HG03521 (cell line): ENCODE results near the gene MON1A.
"Not testable (repeated sequence)": the region's sequence is repeated elsewhere in the genome, so short reads cannot be mapped to it uniquely, and the experiment has no call there.

Source experiments
- ATAC-seq: cut with Tn5 transposase; IDR thresholded peaks from one replicate; pipeline ENCODE4 v1.9.1; 2021; ENCODE audit warnings: mild to moderate bottlenecking, moderate library complexity; ENCODE audit not compliant: unreplicated experiment

The MON1A gene, protein sequence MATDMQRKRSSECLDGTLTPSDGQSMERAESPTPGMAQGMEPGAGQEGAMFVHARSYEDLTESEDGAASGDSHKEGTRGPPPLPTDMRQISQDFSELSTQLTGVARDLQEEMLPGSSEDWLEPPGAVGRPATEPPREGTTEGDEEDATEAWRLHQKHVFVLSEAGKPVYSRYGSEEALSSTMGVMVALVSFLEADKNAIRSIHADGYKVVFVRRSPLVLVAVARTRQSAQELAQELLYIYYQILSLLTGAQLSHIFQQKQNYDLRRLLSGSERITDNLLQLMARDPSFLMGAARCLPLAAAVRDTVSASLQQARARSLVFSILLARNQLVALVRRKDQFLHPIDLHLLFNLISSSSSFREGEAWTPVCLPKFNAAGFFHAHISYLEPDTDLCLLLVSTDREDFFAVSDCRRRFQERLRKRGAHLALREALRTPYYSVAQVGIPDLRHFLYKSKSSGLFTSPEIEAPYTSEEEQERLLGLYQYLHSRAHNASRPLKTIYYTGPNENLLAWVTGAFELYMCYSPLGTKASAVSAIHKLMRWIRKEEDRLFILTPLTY

DNA sequence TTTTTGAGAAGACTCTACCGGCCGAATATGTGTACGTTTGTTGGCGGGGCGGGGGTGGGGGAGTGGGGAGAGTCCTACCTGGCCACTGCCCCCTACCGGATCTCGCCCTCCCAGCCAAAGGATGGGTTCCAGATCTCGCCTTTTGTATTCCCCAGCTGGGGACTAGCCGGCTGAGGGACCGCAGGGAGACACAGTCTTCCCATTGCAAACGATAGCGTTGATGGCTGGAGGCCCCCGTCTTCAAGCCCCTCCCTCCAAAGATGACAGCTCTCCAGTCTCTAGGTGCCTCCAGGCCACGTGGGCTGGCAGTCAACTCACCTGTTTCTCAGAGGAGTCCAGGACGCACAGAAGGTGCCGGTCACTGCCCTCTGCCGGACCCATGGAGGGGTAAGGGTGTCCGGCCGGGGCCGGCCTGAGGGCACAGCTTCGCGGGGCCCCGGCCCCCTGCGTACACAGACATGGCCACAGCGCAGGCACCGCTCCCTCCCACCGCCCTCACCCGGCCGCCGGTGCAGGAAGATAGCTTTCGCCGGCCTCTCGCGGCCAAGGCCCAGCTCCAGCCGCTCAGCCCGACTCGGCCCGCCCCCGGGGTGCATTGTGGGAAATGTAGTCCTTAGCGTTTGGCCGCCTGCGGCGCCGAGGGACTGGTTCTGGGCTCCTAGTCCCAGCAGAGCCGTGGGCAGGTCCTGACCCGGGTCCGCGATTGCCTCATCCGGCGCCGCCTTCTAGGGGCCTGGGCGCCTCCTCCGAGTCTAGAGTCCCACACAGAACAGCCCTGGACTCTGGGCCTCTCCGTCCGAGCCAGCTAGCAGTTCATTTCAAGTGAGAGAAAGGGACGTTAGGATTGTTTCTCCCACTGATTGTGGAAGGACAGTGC is at the start of gene MON1A:
Gene MON1A (minus strand): TSS at position 521 of the 877 bp plus-strand sequence. CDS start 16,465 bp downstream, outside the sequence.
- ATAC-seq = peak; percentile 91

DNA sequence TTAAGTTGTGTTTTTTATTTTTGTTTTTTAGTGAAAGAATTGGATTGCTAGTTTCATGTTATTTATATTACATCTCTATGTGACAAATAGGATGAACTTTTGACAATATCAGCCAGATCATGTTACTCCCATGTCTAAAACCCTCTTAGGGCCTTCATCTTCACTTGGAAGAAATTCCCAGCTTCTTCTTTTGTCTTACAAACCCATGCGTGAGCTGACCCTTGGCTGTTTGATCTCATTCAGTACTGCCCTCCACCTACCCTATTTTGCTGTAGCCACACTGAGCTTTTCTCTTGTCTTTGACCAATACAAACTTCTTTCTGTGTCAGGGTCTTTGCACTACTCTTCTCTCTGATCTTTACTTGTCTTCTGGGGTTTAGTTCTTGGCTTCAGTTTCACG is 47.3 kb upstream of the MON1A start:
- no peak for ATAC-seq

DNA sequence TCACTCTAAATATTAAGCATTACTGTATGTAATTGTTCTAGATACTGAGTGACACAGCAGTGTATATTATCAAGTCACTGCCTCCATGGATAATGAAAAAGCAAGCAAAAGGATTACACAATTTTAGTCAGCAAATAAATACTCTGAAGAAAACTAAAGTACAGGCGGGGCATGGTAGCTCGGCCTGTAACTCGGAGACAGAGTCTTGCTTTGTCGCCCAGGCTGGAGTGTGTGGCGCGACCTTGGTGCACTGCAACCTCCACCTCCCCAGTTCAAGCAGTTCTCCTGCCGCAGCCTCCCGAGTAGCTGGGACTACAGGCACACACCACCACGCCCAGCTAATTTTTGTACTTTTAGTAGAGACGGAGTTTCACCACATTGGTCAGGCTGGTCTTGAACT is 43.0 kb upstream of the MON1A start:
- ATAC-seq = no peak

DNA sequence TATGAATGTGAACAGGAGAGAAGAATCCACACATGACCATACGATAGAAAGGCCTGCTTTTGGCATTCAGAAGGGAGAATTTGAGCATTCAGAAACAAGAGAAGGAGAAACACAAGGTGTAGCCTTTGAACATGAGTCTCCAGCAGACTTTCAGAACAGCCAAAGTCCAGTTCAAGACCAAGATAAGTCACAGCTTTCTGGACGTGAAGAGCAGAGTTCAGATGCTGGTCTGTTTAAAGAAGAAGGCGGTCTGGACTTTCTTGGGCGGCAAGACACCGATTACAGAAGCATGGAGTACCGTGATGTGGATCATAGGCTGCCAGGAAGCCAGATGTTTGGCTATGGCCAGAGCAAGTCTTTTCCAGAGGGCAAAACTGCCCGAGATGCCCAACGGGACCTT is 38.7 kb upstream of the MON1A start:
- ATAC-seq = no peak

DNA sequence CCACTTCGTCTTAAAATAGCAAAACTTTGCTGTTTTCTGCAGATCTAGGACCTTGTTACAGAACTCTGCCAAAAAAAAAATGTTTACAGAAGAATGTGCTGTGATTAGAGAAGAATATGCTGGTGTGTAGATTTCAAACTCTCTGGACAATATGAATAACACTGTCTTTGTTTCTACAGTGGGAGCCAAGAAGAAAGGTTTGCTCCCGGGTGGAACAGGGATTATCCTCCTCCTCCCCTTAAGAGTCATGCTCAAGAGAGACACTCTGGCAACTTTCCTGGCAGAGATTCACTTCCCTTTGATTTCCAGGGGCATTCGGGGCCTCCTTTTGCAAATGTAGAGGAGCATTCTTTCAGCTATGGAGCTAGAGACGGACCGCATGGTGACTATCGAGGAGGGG is 37.7 kb upstream of the MON1A start:
- ATAC-seq = no peak

DNA sequence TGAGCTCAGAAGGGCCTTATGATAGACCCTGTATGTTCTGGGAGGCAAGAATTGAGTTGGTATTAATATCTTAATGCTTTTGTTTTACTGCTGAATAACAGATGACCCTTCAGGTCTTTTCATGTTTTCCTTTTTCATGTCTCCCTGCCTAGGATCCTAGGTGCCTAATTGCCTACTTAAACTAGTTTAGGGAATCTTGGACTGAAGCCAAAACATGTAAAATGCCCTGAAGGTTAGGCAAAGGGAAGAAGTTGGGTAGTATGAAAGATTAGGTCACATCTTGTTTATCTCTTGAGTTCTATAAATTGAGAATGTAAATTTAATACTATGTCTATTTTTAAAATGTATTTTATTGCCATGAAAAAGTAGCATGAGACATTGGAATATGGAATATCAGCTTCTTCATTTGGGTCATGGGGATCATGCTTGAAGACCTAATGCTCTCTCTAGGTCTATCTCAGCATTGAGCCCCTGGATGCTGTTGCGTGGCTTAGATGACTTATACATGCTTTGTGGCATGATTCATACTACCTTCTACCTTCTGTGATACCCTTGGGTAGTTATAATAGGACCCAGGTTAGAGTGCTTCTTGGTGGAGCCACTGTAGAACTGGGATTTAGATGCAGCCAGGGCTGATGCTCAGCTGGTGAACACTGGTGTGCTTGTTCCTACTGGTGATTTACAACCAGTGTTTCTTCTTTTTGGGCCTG is 36.8 kb upstream of the MON1A start:
- no peak for ATAC-seq

DNA sequence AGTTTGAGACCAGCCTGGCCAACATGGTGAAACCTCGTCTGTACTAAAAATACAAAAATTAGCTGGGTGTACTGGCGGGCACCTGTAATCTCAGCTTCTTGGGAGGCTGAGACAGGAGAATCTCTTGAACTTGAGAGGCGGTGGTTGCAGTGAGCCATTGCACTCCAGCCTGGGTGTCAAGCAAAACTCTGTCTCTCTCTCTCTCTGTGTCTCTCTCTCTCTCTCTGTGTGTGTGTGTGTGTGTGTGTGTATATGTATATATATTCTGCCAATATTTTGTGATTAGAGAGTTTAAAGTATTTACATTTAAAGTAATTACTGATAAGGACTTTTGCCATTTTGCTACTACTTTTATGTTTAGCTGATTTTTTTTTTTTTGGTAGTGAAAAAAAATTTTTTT is 26.0 kb upstream of the MON1A start:
- ATAC-seq = no peak

DNA sequence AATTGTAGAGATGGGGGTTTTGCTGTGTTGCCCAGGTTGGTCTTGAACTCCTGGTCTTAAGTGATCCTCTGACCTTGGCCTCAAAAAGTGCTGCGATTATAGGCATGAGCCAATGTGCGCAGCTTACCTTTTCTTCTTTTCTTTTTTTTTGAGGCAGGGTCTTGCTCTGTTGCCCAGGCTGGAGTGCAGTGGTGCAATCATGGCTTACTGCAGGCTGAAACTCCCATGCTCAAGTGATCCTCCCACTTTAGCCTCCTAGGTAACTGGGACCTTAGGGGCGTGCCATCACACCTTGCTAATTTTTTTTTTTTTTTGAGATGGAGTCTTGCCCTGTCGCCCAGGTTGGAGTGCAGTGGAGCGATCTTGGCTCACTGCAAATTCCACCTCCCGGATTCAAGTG is 23.3 kb upstream of the MON1A start:
- ATAC-seq = no peak

DNA sequence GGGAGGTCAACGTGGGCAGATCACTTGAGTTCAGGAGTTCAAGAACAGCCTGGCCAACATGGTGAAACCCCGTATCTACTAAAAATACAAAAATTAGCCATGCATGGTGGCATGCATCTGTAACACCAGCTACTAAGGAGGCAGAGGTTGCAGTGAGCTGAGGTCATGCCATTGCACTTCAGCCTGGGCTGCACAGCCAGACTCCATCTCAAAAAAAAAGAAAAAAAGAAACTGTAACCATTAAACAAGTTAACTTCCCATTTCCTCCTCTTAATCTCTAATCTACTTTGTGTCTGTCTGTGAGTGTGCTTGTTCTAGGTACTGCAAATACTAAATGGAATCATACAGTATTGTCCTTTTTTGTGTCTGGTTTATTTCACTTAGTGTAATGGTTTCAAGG is 13.0 kb upstream of the MON1A start:
- ATAC-seq = no peak

DNA sequence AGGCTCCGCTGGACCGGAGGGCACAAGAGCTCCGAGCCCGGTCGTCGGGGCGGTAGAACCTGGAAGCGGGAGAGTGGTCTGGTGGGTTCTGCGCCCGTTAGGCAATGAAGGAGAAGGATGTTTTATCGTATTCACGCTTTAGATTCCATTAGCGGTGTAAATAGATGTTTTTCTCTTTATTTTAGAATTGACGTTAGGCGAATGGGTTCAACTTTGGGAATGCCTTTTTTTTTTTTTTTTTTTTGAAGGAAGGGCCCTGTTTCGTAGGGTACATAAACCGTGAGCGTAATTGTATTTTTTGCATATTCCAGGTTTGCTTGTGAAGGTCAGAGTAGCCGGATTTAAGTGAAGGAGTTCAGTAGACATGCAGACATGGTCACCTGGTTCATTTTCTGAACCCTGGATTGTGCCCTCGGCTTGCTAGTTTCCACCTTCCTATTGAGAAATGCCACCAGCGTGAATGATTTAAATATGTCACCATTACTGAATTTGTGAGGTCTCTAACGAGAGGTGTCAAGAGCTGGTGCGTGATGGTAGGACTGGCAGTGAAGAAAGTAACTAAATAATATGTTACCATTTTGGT is 11.1 kb upstream of the MON1A start:
- no peak for ATAC-seq

DNA sequence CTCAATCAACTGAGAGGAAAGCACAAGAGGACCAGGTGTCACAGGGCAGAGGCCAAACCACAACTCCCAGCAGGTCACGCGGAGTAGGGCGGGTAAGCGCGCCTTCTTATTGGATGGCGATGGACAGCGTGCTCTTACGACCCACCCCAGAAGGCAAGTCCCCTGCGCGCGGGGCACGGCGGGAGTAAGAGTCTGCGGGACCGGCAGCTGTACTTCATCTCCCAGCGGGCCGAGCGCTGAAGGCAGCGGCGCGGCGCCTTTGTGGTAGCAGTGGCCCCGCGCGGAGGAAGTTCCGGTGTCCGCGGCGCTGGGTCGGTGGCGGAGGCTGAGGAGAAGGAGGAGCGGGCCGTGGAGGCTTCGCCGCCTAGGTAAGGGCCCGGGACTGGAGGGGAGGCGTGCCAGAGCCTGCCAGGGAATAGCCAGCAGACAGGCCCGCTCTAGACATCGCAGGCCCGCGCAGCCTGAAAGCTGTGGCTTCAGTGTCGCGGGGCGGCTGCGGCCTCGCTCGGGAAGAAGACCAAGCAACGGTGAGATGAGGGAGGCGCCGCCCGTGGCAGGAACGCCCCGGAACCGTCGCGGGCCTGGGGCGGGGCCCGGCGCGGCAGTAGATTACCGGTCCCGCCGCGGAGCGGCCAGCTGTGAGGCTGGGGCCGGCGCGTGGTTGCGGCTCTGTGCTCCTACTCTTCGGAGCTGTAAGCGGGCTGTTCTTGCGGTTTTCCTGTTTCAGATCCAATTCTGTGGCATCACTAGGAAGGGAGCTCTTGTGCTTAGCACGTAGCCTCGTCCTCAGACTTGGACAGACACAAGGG is 10.5 kb upstream of the MON1A start, which contains the start of gene RBM6:
Gene RBM6 (plus strand): TSS at position 293 of the 809 bp plus-strand sequence. CDS start 22,492 bp downstream, outside the sequence.
- peak; percentile 91 for ATAC-seq

DNA sequence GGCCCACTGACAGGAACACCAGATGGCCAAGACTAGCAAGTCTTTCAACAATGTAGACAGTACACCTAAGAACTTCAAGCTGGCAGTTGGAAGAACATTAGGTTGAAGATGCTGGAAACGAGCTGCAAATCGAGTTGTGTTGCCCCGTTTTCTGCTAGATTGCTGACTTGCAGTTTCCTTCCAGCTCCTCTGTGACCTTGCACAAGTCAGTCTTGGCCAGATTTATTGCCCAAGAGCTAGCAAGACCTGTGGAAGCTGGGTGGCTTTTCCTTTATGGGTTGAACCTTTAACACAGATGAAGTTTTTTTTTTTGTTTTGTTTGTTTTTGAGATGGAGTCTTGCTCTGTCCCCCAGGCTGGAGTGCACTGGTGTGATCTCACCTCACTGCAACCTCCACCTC is 7.5 kb upstream of the MON1A start:
- ATAC-seq = no peak

DNA sequence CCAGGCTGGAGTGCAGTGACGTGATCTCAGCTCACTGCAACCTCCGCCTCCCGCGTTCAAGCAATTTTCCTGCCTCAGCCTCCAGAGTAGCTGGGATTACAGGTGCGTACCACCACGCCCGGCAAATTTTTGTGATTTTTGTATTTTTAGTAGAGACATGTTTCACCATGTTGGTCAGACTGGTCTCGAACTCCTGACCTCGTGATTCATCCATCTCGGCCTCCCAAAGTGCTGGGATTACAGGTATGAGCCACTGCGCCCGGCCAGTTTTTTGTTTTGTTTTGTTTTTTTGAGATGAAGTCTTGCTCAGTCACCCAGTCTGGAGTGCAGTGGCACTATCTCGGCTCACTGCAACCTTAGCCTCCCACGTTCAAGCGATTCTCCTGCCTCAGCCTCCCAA is 2.7 kb upstream of the MON1A start:
- not testable (repeated sequence) for ATAC-seq

DNA sequence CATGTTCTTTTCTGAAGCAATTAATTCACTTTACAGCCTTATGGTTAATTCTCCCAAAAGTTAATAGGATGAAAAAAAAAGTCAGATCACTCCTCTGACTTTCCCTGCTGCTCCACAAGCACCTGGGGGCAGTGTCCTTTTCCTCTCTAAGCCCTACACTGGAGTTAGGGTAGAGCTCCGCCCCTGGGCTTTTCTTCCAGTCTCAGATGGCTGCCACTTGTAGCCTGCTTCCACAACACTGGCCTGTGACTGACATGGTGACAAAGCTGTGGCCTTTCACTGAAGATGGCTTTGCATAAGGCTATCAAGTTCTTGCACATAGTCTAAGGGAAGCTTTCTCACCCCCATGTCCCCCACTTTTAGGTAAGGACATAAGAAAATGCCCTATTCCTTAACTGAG is 1.3 kb upstream of the MON1A start:
- no peak for ATAC-seq

DNA sequence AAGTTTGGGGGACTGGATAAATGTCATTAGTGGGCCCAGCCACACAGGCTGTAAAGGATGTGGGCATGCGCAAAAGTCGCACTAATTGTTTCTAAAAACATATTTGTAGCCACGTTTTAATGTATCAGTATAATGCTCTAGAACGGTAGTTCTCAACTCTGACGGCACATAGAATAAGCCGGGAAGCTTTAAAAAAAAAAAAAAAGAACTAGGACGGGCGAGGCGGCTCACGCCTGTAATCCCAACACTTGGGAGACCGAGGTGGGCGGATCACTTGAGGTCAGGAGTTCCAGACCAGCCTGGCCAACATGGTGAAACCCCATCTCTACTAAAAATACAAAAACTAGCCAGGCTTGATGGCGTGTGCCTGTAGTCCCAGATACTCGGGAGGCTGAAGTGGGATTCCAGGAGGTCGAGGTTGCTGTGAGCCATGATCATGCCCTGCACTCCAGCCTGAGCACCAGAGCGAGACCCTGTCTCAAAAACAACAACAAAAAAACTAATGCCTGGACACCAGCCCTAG is 618 bp upstream of the MON1A start:
- no peak for ATAC-seq

DNA sequence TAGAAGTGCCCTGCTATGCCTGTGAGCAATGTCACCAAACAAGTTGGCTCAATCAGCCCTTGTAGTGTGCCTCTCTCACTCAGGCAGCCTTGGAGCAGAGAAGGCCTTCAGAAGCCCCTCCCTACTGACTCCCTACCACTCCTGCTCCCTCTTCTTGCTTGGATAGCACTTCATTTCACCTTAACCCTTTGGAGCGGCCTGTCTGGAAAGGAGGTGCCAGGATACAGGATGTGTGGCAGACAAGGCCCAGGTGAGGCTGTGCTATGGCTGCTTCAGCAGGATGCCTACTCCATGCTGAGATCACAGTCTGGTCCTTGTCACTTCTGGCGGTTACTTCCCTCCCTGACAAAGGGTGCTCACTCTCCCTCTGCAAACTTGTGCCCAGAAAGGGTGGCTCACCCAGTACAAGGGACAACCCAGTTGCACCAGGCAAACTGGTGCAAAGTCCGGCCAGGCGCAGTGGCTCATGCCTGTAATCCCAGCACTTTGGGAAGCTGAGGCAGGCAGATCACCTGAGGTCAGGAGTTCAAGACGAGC is 1.1 kb downstream of the MON1A start:
- ATAC-seq = no peak

DNA sequence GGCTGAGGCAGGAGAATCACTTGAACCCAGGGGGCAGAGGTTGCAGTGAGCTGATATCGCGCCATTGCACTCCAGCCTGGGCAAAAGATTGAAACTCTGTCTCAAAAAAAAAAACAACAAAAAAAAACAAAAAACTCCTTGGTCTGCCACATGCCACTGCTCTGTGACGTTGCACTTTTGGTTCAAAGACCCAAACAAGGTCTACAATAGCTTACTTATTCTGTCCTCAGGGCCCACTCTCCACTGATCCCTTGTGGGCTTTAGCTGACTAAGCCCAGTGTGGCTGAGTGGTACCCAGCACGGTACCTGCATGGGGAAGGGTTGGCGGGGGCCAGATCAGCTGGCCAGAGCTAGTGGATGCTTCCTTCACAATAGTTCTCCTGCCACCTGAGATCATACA is 1.8 kb downstream of the MON1A start:
- ATAC-seq = no peak

DNA sequence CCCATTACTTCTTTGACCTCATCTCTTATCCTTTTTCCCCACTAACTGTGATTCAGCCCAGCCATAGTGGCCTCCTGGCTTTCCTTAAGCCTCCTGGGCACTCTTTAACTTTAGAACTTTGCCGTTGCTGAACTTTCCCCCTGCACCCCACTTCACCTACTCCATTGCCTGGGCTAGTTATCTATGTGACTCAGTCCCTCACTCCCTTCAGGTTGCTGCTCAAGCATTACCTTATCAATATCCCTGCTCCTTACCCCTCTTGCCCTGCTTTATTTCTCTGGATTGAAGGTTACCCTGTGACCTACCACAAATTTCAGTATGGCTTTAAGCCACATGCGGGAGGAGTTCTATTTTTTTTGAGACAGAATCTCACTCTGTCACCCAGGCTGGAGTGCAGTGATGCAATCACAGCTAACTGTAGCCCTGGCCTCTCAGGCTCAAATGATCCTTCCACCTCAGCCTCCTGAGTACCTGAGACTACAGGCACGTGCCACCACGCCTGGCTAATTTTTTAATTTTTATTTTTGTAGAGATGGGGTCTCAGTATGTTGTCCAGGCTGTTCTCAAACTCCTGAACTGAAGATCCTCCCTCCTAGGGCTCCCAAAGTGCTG is 3.4 kb downstream of the MON1A start:
- ATAC-seq = no peak

DNA sequence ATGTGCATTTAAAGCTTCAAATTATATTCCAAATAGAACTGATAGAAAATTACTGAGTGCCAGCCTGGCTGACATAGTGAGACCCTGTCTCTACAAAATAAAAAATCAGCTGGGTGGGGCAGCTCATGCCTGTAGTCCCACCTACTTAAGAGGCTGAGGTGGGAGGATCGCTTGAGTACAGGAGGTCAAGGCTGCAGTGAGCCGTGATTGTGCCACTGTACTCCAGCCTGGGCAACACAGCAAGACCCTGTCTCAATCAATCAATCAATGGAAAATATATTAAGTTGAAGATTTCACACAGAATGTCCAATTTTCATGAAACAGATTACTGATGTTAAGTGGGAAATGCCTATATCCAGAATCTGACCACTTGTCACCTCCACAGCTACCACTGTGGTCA is 4.1 kb downstream of the MON1A start:
- no peak for ATAC-seq
